KMS-11 (cell line): Measurements from ENCODE around the gene INO80D.
"Not testable (repeated sequence)": the region's sequence is repeated elsewhere in the genome, so short reads cannot be mapped to it uniquely, and the experiment has no call there.

Source experiments
- H2AFZ ChIP-seq: fragments of 200-600 bp; sonication (generic); 2 replicates; pipeline ENCODE4 v1.6.1; 2016; ENCODE audit warnings: antibody characterized with exemption, mixed run types, low read depth
- H3K27ac ChIP-seq: fragments of 200-600 bp; sonication (generic); 2 replicates; pipeline ENCODE4 v1.6.1; 2016; ENCODE audit warnings: mild to moderate bottlenecking, mixed run types
- H3K27me3 ChIP-seq: fragments of 200-600 bp; sonication (generic); 2 replicates; pipeline ENCODE4 v1.6.1; 2017; ENCODE audit warnings: mild to moderate bottlenecking, low read depth, mixed run types, moderate library complexity; ENCODE audit not compliant: insufficient read depth
- H3K36me3 ChIP-seq: fragments of 200-600 bp; sonication (generic); 2 replicates; pipeline ENCODE4 v1.6.1; 2017; ENCODE audit warnings: mild to moderate bottlenecking, mixed run types; ENCODE audit not compliant: insufficient read depth
- H3K4me1 ChIP-seq: fragments of 200-600 bp; sonication (generic); 2 replicates; pipeline ENCODE4 v1.6.1; 2016; ENCODE audit warnings: mild to moderate bottlenecking, low read depth, mixed run types; ENCODE audit not compliant: poor library complexity, severe bottlenecking
- H3K4me2 ChIP-seq: fragments of 200-600 bp; sonication (generic); 2 replicates; pipeline ENCODE4 v1.7.0; 2016; ENCODE audit warnings: mild to moderate bottlenecking, mixed run types
- H3K4me3 ChIP-seq: fragments of 200-600 bp; sonication (generic); IDR thresholded peaks from 2 replicates; pipeline ENCODE4 v1.6.1; 2017; ENCODE audit warnings: low read depth, low read length, mixed read lengths; ENCODE audit not compliant: insufficient read depth
- H3K79me2 ChIP-seq: fragments of 200-600 bp; sonication (generic); 2 replicates; pipeline ENCODE4 v1.6.1; 2016; ENCODE audit warnings: low read depth, mixed run types; ENCODE audit not compliant: insufficient read depth
- H3K9ac ChIP-seq: fragments of 200-600 bp; sonication (generic); 2 replicates; pipeline ENCODE4 v1.6.1; 2016; ENCODE audit warnings: mild to moderate bottlenecking, mixed run types
- H4K20me1 ChIP-seq: fragments of 200-600 bp; sonication (generic); 2 replicates; pipeline ENCODE4 v1.6.1; 2016; ENCODE audit warnings: mild to moderate bottlenecking, mixed run types; ENCODE audit not compliant: insufficient read depth
- TF ChIP-seq, protein P1 (sequence below): fragments of 200-600 bp; sonication (generic); conservative IDR thresholded peaks from 2 replicates; pipeline ENCODE4 v1.6.1; 2017; ENCODE audit warnings: low read depth, mild to moderate bottlenecking, antibody characterized with exemption, low read length, moderate library complexity, mixed read lengths

Gene INO80D

GRCh38 chr2:206080927-206081326, 5.0 kb downstream of the INO80D start:
- peaks cover 5% of the 10 kb centered on the region for H4K20me1 ChIP-seq
- TF ChIP-seq, protein P1, sequence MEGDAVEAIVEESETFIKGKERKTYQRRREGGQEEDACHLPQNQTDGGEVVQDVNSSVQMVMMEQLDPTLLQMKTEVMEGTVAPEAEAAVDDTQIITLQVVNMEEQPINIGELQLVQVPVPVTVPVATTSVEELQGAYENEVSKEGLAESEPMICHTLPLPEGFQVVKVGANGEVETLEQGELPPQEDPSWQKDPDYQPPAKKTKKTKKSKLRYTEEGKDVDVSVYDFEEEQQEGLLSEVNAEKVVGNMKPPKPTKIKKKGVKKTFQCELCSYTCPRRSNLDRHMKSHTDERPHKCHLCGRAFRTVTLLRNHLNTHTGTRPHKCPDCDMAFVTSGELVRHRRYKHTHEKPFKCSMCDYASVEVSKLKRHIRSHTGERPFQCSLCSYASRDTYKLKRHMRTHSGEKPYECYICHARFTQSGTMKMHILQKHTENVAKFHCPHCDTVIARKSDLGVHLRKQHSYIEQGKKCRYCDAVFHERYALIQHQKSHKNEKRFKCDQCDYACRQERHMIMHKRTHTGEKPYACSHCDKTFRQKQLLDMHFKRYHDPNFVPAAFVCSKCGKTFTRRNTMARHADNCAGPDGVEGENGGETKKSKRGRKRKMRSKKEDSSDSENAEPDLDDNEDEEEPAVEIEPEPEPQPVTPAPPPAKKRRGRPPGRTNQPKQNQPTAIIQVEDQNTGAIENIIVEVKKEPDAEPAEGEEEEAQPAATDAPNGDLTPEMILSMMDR: no peak
- peaks cover 79% of the 10 kb centered on the region for H3K79me2 ChIP-seq
- peaks cover 16% of the 10 kb centered on the region for H3K4me1 ChIP-seq
- no peak overlapping the region for H3K27ac ChIP-seq
- no peak overlapping the region for H3K4me3 ChIP-seq
- H3K4me2 ChIP-seq: no peak overlapping the region
- H3K36me3 ChIP-seq: no peaks in the 10 kb centered on the region
- no peak overlapping the region for H3K9ac ChIP-seq
- H3K27me3 ChIP-seq: no peaks in the 10 kb centered on the region
- no peak overlapping the region for H2AFZ ChIP-seq

GRCh38 chr2:206079699-206080465, 6.1 kb downstream of the INO80D start:
- Histone ChIP-seq H3K27me3 (no peaks in the 10 kb centered on the region), H3K36me3 (no peaks in the 10 kb centered on the region), H3K4me2 (no peak overlapping the region), H3K79me2 (peaks cover 87% of the 10 kb centered on the region), H3K9ac (no peak overlapping the region), H4K20me1 (peaks cover 5% of the 10 kb centered on the region), H3K27ac (no peak overlapping the region), H3K4me3 (no peak overlapping the region), H2AFZ (no peak overlapping the region), H3K4me1 (peaks cover 16% of the 10 kb centered on the region)
- TF ChIP-seq, protein P1: no peak

GRCh38 chr2:206077879-206078278, 8.1 kb downstream of the INO80D start:
- H3K9ac ChIP-seq, H3K36me3 ChIP-seq, H4K20me1 ChIP-seq, H3K27ac ChIP-seq, H3K4me1 ChIP-seq, H3K4me2 ChIP-seq, H3K4me3 ChIP-seq, H3K27me3 ChIP-seq, H2AFZ ChIP-seq: not testable (repeated sequence)
- peaks cover 86% of the 10 kb centered on the region; the same call in 1 of the 2 replicates for H3K79me2 ChIP-seq

DNA sequence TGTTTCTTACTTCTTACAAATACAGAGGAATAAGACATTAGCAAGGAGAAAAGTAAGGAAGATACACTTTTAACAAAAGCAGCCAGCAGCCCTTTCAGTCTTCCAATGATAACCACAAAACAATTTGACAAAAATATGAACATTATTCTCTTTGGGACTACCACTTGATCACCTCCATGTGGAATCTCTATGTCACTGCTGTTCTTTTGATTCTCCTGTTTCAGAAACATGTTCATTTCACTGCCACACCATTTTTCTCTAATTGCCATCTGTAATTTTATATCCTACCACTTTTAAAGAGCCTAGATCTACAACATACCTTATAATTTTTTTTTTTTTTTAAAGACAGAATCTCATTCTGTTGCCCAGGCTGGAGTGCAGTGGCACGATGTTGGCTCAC, 10.9 kb downstream of the INO80D start:
- H2AFZ ChIP-seq: no peak overlapping the region
- no peaks in the 10 kb centered on the region for H3K4me1 ChIP-seq
- H3K36me3 ChIP-seq: no peaks in the 10 kb centered on the region
- H3K27me3 ChIP-seq: no peaks in the 10 kb centered on the region
- no peak overlapping the region for H3K9ac ChIP-seq
- no peak overlapping the region for H3K4me2 ChIP-seq
- peaks cover 77% of the 10 kb centered on the region; the same call in 1 of the 2 replicates for H3K79me2 ChIP-seq
- TF ChIP-seq, protein P1: no peak
- H3K27ac ChIP-seq: no peak overlapping the region
- no peaks in the 10 kb centered on the region for H4K20me1 ChIP-seq
- no peak overlapping the region for H3K4me3 ChIP-seq

GRCh38 chr2:206071807-206072206, 14.2 kb downstream of the INO80D start:
- Histone ChIP-seq H3K79me2 (peaks cover 66% of the 10 kb centered on the region; the same call in 1 of the 2 replicates), H2AFZ (no peak overlapping the region), H4K20me1 (no peaks in the 10 kb centered on the region), H3K4me2 (no peak overlapping the region), H3K27ac (no peak overlapping the region), H3K9ac (no peak overlapping the region), H3K4me3 (no peak overlapping the region), H3K36me3 (no peaks in the 10 kb centered on the region), H3K27me3 (no peaks in the 10 kb centered on the region), H3K4me1 (no peaks in the 10 kb centered on the region)
- TF ChIP-seq, protein P1: no peak
